Type B pancreatic cell (in vitro differentiated cells): Measurements from ENCODE around the gene EDDM3A. TPM values are rescaled to one million over a fixed set of nuclear protein-coding genes. Genes with fewer than 3 reads are reported as not detected.
"Not testable (repeated sequence)": the region's sequence is repeated elsewhere in the genome, so short reads cannot be mapped to it uniquely, and the experiment has no call there.

Source experiments
- DNase-seq: peaks from one replicate; pipeline ENCODE4 v3.0.0; 2021; ENCODE audit warnings: mixed read lengths; ENCODE audit not compliant: unreplicated experiment; ENCODE audit errors: extremely low spot score
- H3K27ac Mint-ChIP-seq: 2 replicates; pipeline ENCODE4 v1.8.0; 2021; ENCODE audit warnings: mild to moderate bottlenecking, mixed read lengths
- H3K27me3 Mint-ChIP-seq: 2 replicates; pipeline ENCODE4 v1.8.0; 2021; ENCODE audit warnings: mixed read lengths
- H3K36me3 Mint-ChIP-seq: 2 replicates; pipeline ENCODE4 v1.8.0; 2021; ENCODE audit warnings: mixed read lengths
- H3K4me1 Mint-ChIP-seq: one replicate; pipeline ENCODE4 v1.8.0; 2021; ENCODE audit warnings: mixed read lengths; ENCODE audit not compliant: unreplicated experiment
- H3K4me3 Mint-ChIP-seq: 2 replicates; pipeline ENCODE4 v1.8.0; 2021; ENCODE audit warnings: mild to moderate bottlenecking, mixed read lengths
- H3K9me3 Mint-ChIP-seq: 2 replicates; pipeline ENCODE4 v1.8.0; 2021; ENCODE audit warnings: mixed read lengths
- total RNA-seq: library from RNA; stranded (reverse); gene quantifications from 2 replicates; pipeline ENCODE4 v1.2.1, GENCODE V29; 2021; ENCODE audit warnings: low replicate concordance
- TF ChIP-seq, protein P1 (sequence below): fragments of 200-600 bp; sonication (generic); conservative IDR thresholded peaks from 2 replicates; pipeline ENCODE4 v1.5.0; 2021; ENCODE audit warnings: antibody characterized with exemption, mild to moderate bottlenecking

EDDM3A gene
- total RNA-seq, 1 donor from 2014 or later = not detected

DNA sequence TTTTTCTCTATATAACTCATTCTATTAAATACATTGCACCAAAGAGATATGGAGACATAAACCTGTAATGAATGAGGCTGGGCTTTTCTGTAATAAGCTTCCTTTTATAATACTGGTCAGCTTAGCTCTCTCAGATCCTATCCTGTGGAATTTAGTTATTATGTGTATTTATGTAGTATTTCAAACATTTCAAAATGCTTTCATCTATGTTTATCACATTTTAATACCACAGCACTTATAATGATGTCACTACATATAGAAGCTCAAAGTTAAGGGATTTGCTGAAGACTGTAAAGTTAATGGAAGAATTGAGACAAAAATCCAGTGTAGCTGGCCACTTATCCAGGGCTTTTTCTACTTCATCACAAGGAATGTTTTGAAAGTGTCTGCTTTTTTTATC lies 45.8 kb upstream of the EDDM3A start:
- no peaks in the 10 kb centered on the region for H3K27me3 Mint-ChIP-seq
- no peaks in the 10 kb centered on the region for H3K36me3 Mint-ChIP-seq
- H3K9me3 Mint-ChIP-seq = no peaks in the 10 kb centered on the region
- no peak overlapping the region for H3K4me3 Mint-ChIP-seq
- DNase-seq = no peak
- H3K4me1 Mint-ChIP-seq = no peaks in the 10 kb centered on the region
- TF ChIP-seq, protein P1, sequence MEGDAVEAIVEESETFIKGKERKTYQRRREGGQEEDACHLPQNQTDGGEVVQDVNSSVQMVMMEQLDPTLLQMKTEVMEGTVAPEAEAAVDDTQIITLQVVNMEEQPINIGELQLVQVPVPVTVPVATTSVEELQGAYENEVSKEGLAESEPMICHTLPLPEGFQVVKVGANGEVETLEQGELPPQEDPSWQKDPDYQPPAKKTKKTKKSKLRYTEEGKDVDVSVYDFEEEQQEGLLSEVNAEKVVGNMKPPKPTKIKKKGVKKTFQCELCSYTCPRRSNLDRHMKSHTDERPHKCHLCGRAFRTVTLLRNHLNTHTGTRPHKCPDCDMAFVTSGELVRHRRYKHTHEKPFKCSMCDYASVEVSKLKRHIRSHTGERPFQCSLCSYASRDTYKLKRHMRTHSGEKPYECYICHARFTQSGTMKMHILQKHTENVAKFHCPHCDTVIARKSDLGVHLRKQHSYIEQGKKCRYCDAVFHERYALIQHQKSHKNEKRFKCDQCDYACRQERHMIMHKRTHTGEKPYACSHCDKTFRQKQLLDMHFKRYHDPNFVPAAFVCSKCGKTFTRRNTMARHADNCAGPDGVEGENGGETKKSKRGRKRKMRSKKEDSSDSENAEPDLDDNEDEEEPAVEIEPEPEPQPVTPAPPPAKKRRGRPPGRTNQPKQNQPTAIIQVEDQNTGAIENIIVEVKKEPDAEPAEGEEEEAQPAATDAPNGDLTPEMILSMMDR = no peak
- no peak overlapping the region for H3K27ac Mint-ChIP-seq

DNA sequence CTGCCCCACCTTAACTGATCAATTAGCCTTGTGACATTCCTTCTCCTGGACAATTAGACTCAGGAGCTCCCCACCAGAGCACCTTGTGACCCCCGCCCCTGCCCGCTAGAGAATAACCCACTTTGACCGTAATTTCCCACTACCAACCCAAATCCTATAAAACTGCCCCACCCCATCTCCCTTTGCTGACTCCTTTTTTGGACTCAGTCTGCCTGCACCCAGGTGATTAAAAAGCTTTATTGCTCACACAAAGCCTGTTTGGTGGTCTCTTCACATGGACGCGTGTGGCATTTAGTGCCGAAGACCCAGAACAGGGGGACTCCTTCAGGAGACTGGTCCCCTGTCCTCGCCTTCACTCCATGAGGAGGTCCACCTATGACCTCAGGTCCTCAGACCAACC lies 44.7 kb upstream of the EDDM3A start:
- H3K36me3 Mint-ChIP-seq, H3K27me3 Mint-ChIP-seq, H3K27ac Mint-ChIP-seq, DNase-seq, H3K4me3 Mint-ChIP-seq, H3K4me1 Mint-ChIP-seq, H3K9me3 Mint-ChIP-seq: not testable (repeated sequence)

DNA sequence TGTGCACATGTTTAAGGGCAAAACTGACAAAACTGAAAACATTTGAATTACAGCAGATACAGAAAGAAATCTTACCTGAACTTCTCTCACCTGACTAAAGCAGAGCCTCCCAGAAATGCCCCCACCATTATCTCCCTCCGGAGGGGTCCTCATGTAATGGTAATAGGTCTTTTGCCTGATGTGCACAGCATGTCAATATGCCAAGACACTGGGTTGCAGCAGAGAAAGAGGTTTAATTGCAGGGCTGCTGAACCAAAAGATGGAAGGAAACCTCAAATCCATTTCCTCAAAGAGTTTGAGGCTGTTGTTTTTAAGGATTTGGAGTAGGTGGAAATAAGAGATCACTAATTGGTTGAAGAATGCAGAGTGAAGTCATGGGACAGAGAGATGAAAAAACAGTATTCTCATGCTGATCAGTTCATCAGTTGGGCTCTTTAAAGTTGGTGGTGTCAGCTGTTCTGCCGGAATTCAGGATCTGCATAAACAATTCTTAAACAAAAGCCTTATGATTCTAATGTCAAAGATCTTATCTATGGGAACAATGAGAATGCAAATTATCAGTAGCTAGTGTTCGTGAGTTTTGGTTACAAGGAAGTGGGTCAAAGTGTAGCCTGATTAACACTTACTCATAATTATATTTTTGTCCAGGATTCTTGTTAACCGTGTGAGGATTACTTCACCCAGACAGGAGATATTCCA lies 38.9 kb upstream of the EDDM3A start:
- H3K9me3 Mint-ChIP-seq = peaks cover 6% of the 10 kb centered on the region
- H3K4me3 Mint-ChIP-seq = no peak overlapping the region
- H3K27me3 Mint-ChIP-seq = no peaks in the 10 kb centered on the region
- H3K4me1 Mint-ChIP-seq = peaks cover 5% of the 10 kb centered on the region
- H3K27ac Mint-ChIP-seq = no peak overlapping the region
- peaks cover 6% of the 10 kb centered on the region for H3K36me3 Mint-ChIP-seq
- TF ChIP-seq, protein P1 = no peak
- no peak for DNase-seq

DNA sequence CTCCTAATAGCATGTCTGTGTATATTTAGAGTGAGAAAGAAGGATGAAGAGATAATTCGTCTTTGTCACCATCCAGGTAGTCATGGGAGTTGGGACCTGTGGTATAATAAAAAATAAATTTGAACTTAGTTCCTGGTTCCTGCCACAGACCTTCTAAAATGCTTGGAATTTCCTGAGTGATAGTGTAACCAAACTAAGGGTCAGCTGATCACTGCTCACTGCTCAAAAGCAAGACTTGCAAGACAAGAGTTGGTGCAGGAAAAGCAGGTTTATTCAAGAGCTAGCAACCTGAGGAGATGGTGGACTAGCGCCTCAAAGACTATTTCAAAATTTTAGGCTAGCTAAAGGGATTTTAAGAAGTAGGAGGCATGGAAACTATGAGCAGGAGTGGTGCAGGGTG lies 38.1 kb upstream of the EDDM3A start:
- Mint-ChIP-seq H3K27me3 (no peaks in the 10 kb centered on the region), H3K9me3 (peaks cover 6% of the 10 kb centered on the region), H3K4me3 (peak overlapping the region; percentile 70), H3K36me3 (peaks cover 6% of the 10 kb centered on the region), H3K27ac (no peak overlapping the region), H3K4me1 (peaks cover 5% of the 10 kb centered on the region)
- DNase-seq = no peak
- TF ChIP-seq, protein P1 = no peak

DNA sequence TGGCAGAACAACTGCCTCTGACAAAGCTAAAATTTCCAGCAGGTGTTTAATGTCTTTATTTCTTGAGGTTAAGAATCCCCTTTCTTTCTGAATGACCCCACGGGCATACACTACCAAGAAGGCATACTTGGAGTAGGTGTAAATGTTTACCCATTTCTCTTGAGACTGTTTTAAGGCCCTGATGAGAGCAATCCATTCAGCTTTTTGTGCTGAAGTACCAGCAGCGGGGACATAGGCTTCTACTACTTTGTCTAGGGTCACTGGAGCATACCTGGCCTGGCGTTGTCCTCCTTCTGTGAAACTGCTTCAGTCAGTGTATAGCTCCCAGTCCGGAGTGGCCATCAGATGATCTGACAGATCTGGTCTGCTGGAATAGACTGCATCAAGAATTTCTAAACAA lies 34.4 kb upstream of the EDDM3A start:
- peaks cover 3% of the 10 kb centered on the region for H3K27me3 Mint-ChIP-seq
- H3K9me3 Mint-ChIP-seq = peaks cover 11% of the 10 kb centered on the region
- no peak for DNase-seq
- H3K36me3 Mint-ChIP-seq = peaks cover 6% of the 10 kb centered on the region
- no peak overlapping the region for H3K4me3 Mint-ChIP-seq
- TF ChIP-seq, protein P1 = no peak
- no peak overlapping the region for H3K27ac Mint-ChIP-seq
- H3K4me1 Mint-ChIP-seq = peaks cover 8% of the 10 kb centered on the region

DNA sequence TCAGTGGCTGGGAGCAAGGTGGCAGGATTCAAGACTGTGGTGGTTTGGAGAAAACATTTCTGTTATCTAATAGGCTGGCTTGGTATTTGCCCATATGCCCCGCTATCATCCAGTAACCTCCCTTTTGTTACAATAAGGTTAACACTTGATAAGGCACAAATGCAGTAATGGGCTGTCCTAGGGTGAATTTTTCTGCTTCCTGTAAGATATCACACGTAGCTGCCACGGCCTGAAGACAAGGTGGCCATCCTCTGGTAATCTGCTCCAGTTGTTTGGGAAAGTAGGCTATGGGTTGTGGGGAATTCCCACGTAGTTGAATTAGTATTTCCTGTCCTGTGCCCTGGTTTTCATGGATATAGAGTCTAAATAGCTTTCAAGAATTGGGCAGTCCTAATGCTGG lies 34.0 kb upstream of the EDDM3A start:
- no peak for DNase-seq
- TF ChIP-seq, protein P1 = no peak
- peaks cover 3% of the 10 kb centered on the region for H3K27me3 Mint-ChIP-seq
- H3K4me1 Mint-ChIP-seq = peaks cover 8% of the 10 kb centered on the region
- H3K27ac Mint-ChIP-seq = no peak overlapping the region
- H3K4me3 Mint-ChIP-seq = no peak overlapping the region
- peaks cover 12% of the 10 kb centered on the region for H3K9me3 Mint-ChIP-seq
- H3K36me3 Mint-ChIP-seq = peaks cover 6% of the 10 kb centered on the region
